Measurements from ENCODE around the gene PKNOX2. TPM values are rescaled to one million over a fixed set of nuclear protein-coding genes. Genes with fewer than 3 reads are reported as not detected.

The PKNOX2 gene
- total RNA-seq, 2 experiments from 2014 or later: not detected

DNA sequence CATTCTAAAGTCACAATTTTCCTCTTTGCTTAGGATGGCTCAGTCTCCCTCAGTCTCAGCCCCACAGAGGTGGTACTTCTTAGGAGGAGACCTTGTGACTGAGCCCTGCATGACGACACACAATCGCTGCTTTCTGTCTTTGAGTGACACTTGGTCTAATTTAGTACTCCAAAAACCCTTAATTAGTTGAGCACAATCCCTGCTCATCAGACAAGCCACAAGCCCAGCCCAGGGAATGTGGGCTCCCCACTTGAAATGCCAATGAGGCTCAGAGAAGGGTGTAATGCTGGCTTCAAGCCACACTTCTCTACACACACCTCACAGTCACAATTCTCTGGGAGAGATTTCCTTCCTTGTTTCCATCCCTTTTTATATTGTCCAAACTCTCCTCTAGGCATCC lies 229.7 kb downstream of the PKNOX2 start:
- no peaks in the 10 kb centered on the region for H3K4me1 ChIP-seq (ENCODE audit: insufficient read depth, low read length, poor library complexity, severe bottlenecking)
- H3K79me2 ChIP-seq (ENCODE audit: insufficient read depth, low read depth, low read length): no peaks in the 10 kb centered on the region
- BruUV-seq (replicated peaks): no TSS peak
- H3K27ac ChIP-seq (ENCODE audit: low read depth, low read length, poor library complexity, severe bottlenecking): no peak overlapping the region
- no peaks in the 10 kb centered on the region for H3K9me2 ChIP-seq (ENCODE audit: insufficient read depth, low read length)
- no peak overlapping the region for H3K4me2 ChIP-seq (ENCODE audit: low read length)
- no peaks in the 10 kb centered on the region for H3K9me3 ChIP-seq (ENCODE audit: low read length)
- H4K20me1 ChIP-seq (ENCODE audit: insufficient read depth, low read length): no peaks in the 10 kb centered on the region
- ChIA-PET CTCF (ENCODE audit: unreplicated experiment) (no interaction called here), POLR2A (no interaction called here)
- intact Hi-C loops (cut with micrococcal nuclease; ENCODE audit: unreplicated experiment): loop anchor here (2.0 kb wide), 1 partner anchor 15 kb away; no protein-coding TSS in a partner anchor
- H3K4me3 ChIP-seq (ENCODE audit: low read depth, low read length, poor library complexity, severe bottlenecking): no peak overlapping the region
- H2AFZ ChIP-seq (ENCODE audit: low read length): no peak overlapping the region
- no peak for DNase-seq (ENCODE audit: low spot score)
- TF ChIP-seq CTCF (conservative IDR thresholded peaks at IDR 0.05; ENCODE audit: low read length) (no peak), EZH2phosphoT487 (IDR thresholded peaks at IDR 0.05; ENCODE audit: borderline replicate concordance, low read depth, low read length) (no peak)
- no peaks in the 10 kb centered on the region for H3K36me3 ChIP-seq (ENCODE audit: insufficient read depth, low read length)

DNA sequence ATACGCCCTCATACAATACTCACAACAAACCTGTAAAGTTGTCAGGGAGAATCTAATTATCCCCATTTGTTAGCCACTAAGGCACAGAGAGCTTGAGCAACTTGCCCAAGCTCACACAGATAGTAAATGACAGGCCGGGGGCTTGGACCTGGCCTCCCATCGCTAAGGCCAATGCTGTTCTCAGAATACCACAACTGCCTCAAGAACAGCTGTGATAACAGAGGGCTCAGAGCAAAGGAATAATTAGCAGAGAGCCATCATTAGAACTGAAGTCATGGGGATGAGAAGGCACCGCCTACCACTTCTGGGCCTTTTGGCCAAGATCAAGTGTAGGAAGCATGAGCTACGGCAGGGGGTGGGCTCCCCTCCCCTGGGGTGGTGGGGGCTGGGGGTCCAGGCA lies 232.9 kb downstream of the PKNOX2 start:
- no peaks in the 10 kb centered on the region for H3K9me2 ChIP-seq (ENCODE audit: insufficient read depth, low read length)
- ChIA-PET POLR2A (interaction anchor here (0.5 kb wide), 1 partner anchor 19 kb away, joined by 3 read pairs; no protein-coding TSS in a partner anchor), CTCF (ENCODE audit: unreplicated experiment) (no interaction called here)
- no peak overlapping the region for H3K4me2 ChIP-seq (ENCODE audit: low read length)
- no peaks in the 10 kb centered on the region for H3K4me1 ChIP-seq (ENCODE audit: insufficient read depth, low read length, poor library complexity, severe bottlenecking)
- H3K9me3 ChIP-seq (ENCODE audit: low read length): no peaks in the 10 kb centered on the region
- no peaks in the 10 kb centered on the region for H3K79me2 ChIP-seq (ENCODE audit: insufficient read depth, low read depth, low read length)
- no peak for DNase-seq (ENCODE audit: low spot score)
- no peak overlapping the region for H3K4me3 ChIP-seq (ENCODE audit: low read depth, low read length, poor library complexity, severe bottlenecking)
- H2AFZ ChIP-seq (ENCODE audit: low read length): no peak overlapping the region
- intact Hi-C loops (cut with micrococcal nuclease; ENCODE audit: unreplicated experiment): no loop called here
- H3K36me3 ChIP-seq (ENCODE audit: insufficient read depth, low read length): no peaks in the 10 kb centered on the region
- H3K27ac ChIP-seq (ENCODE audit: low read depth, low read length, poor library complexity, severe bottlenecking): no peak overlapping the region
- no TSS peak for BruUV-seq (replicated peaks)
- TF ChIP-seq EZH2phosphoT487 (IDR thresholded peaks at IDR 0.05; ENCODE audit: borderline replicate concordance, low read depth, low read length) (no peak), CTCF (conservative IDR thresholded peaks at IDR 0.05; ENCODE audit: low read length) (no peak)
- no peaks in the 10 kb centered on the region for H4K20me1 ChIP-seq (ENCODE audit: insufficient read depth, low read length)

GRCh38 chr11:125398475-125398874 lies 233.9 kb downstream of the PKNOX2 start:
- H3K4me2 ChIP-seq (ENCODE audit: low read length): no peak overlapping the region
- H3K9me3 ChIP-seq (ENCODE audit: low read length): no peaks in the 10 kb centered on the region
- TF ChIP-seq EZH2phosphoT487 (IDR thresholded peaks at IDR 0.05; ENCODE audit: borderline replicate concordance, low read depth, low read length) (no peak), CTCF (conservative IDR thresholded peaks at IDR 0.05; ENCODE audit: low read length) (no peak)
- POLR2A ChIA-PET: interaction anchor here (0.7 kb wide), 1 partner anchor 54 kb away, joined by 3 read pairs; no protein-coding TSS in a partner anchor
- no peak overlapping the region for H3K27ac ChIP-seq (ENCODE audit: low read depth, low read length, poor library complexity, severe bottlenecking)
- H2AFZ ChIP-seq (ENCODE audit: low read length): no peak overlapping the region
- H3K79me2 ChIP-seq (ENCODE audit: insufficient read depth, low read depth, low read length): no peaks in the 10 kb centered on the region
- intact Hi-C loops (cut with micrococcal nuclease; ENCODE audit: unreplicated experiment): no loop called here
- no peak overlapping the region for H3K4me3 ChIP-seq (ENCODE audit: low read depth, low read length, poor library complexity, severe bottlenecking)
- DNase-seq (ENCODE audit: low spot score): no peak
- CTCF ChIA-PET (ENCODE audit: unreplicated experiment): no interaction called here
- H3K4me1 ChIP-seq (ENCODE audit: insufficient read depth, low read length, poor library complexity, severe bottlenecking): no peaks in the 10 kb centered on the region
- BruUV-seq (replicated peaks): no TSS peak
- no peaks in the 10 kb centered on the region for H4K20me1 ChIP-seq (ENCODE audit: insufficient read depth, low read length)
- no peaks in the 10 kb centered on the region for H3K36me3 ChIP-seq (ENCODE audit: insufficient read depth, low read length)
- no peaks in the 10 kb centered on the region for H3K9me2 ChIP-seq (ENCODE audit: insufficient read depth, low read length)

Measured in OCI-LY7 (cell line).